GM12878 (cell line): ENCODE data around the gene NFYA.

Source experiments
- E2F8 ChIP-seq: fragments of 450-650 bp; IDR thresholded peaks from 2 replicates; pipeline ENCODE4 v1.6.1; 2018; ENCODE audit warnings: mild to moderate bottlenecking, low read depth, moderate library complexity; ENCODE audit not compliant: partially characterized antibody
- HCFC1 ChIP-seq: fragments of 150-350 bp; IDR thresholded peaks from 2 replicates; pipeline ENCODE4 v1.6.1; 2014; ENCODE audit warnings: low read length
- POLR2A ChIP-seq: IDR thresholded peaks from 2 replicates; pipeline ENCODE4 v1.6.1; 2011; ENCODE audit warnings: low read depth, mild to moderate bottlenecking, low read length
- SMAD1 ChIP-seq: fragments of 450-650 bp; IDR thresholded peaks from 2 replicates; pipeline ENCODE4 v1.6.1; 2018; ENCODE audit warnings: mild to moderate bottlenecking, low read depth; ENCODE audit not compliant: partially characterized antibody
- TAF1 ChIP-seq: IDR thresholded peaks from 2 replicates; pipeline ENCODE4 v1.6.1; 2011; ENCODE audit warnings: mild to moderate bottlenecking, low read depth, low read length, borderline replicate concordance

GRCh38 chr6:41033776-41034175, 39.0 kb upstream of the NFYA start:
- TF ChIP-seq SMAD1 (no peak), POLR2A (no peak), E2F8 (no peak), HCFC1 (no peak), TAF1 (no peak)
